Fibroblast of the conjunctiva (primary cell): ENCODE data around the gene EHMT2.

Experiments
- DNase-seq: peaks from one replicate; pipeline ENCODE4 v3.0.0-alpha.2; 2010; ENCODE audit warnings: low read depth

EHMT2 gene

DNA sequence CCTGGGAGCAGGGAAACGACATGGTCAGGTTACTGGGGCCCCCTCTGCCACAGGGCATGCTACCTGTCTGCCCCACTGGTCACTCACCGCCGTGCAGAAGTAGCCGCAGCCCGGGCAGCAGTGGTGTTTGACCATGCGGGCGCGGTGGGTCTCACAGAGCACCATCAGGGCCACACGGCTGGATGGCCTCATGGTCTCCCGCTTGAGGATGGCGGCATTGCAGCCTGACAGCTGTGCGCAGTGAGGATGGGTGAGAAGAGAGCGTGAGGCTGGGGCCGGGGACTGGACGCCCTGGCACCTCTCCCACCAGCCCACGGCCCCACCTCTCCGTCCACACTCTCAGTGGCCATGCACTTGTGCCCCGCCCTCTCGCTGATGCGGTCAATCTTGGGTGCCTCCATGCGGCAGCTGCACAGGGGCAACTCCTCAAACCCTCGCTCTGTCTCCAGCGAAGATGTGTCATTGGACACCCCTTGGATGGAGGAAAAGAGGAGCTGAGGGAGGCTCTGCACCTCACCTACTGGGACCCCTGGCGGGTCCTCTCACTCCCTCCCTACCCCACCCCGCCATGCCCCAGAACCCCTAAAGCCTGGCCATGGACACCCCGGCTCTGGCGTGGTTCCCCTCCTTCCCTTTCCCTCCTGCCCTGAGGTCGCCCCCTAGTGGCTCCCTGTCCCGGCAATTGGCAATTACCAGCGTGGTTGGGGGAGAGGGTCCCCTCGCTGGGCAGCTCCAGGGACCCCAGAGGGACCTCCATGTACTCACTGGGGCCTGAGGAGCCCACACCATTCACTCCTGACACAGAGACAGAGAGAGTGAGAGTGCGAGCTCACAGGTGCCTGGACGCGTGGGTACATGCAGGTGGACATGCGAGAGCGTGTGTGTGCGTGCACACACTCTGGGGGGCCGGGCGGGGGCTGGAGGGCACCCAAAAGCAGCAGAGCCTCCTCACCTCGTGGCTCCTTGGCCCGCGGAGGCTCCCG is 8.9 kb downstream of the EHMT2 start:
- DNase-seq = no peak

DNA sequence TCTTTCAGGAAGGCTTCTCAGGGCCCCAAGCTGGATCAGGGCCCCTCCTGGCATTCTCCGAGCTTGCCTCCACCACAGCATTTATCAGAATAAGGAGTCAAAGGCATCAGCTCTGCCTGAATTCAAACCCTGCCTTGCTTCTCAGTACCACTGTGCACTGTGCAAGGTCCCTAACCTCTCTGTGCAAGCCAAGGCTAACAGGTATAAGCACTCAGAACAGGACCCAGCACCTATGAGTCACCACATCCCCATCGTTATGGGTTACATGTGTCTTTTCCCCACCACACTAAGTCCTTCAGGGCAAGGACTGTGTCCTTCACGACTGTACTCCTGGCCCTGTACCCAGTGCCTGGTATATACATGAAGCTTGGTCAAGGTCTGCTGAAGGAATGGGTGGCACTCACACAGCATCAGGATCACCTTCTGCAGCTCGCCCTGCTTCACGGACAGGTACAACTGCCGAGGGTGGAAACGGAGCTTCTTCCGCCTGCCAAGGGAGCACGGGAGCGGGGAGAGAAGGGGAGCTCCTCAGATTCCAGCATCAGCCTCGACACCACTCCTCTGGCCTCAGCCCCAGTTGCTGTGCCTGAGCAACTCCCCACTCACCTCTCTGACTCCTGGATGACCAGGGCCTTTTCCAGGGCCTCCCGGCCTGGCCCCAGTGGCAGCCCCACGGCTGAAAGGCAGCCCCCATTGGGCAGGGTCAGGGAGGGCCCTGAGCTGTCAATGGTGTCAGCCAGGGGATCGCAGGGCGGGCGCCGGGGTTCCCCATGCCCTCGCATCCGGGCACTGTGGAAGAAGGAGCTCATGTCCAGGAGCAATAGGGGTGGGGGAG is 10.1 kb downstream of the EHMT2 start:
- no peak for DNase-seq

DNA sequence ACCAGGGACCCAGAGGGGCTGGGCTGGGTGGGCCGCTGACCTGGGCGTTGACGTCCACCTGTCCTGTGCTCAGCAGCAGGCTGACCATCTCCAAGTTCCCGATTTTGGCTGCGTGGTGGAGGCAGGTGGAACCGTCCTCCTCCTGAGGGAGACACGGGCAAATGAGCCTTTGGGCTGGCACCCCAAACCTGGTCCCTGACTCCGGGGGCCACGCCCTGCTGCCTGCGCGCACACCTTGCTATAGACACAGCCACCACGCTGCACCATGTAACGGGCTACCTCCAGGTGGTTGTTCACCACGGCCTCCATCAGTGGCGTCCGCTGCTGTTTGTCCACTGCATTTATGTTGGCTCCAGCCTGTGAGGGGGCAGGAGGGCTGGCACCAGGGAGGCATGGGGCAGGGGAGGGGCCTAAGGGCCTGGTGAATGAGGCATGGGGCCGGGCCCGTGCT is 10.9 kb downstream of the EHMT2 start:
- DNase-seq = no peak

DNA sequence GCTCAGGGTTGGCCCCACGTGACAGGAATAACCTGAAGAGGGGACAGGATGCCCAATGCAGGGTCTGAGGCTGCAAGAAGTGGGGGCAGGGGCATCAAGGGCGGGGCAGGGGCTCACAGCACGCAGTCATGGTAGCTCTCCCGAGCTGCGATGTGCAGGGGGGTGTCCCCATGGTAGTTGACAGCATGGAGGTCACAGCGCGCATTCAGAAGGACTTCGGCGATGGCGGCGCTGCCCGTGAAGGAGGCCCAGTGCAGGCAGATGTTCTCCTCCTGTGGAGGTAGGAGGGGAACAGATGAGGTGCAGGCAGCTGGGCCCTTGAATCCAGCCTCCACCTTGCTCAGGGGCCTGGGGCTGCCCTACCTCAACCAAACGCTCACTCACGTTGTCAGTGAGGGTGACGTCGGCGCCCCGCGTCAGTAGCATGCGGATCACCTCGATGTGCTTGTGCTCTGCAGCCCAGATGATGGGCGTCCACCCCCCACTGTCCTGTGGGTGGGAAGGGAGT is 12.9 kb downstream of the EHMT2 start:
- DNase-seq = no peak

DNA sequence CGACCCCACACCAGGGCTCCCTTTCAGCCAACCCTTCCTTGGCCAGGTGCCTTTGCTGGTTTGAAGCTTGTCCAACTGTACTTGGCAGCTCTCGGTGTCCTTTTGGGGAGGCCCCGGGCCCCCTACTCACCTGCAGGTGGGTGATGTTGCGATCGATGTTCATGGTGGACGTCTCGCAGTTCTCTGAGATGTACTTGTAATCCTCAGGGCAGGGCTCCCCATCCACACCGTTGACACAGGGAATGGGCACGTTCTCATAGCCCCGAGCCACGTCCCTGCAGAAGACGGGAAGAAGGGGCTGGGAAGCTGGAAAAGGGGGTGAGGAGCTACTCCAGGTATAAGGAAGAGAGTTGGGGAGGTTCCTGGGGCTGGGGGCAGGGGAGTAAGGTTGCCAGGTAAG is 13.8 kb downstream of the EHMT2 start:
- no peak for DNase-seq

DNA sequence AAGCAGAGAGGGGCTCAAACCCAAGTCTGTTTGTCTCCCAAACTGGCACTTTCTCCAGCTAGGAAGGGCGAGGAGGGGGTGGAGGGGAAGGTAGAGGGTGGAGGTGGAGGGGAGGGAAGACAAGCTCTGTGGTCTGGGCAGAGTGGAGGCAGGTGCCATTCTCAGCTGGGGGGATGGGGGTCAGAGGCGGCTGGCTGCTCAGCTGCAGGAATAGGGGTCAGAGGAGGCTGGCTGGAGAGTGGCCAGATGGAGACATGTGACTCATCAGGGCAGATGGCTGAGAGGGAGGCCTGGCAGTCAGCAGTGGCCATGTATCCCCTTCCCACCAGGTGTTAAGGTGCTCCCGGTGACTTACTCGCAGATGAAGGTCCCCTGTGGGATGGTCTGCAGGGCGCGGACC is 15.2 kb downstream of the EHMT2 start:
- no peak for DNase-seq

DNA sequence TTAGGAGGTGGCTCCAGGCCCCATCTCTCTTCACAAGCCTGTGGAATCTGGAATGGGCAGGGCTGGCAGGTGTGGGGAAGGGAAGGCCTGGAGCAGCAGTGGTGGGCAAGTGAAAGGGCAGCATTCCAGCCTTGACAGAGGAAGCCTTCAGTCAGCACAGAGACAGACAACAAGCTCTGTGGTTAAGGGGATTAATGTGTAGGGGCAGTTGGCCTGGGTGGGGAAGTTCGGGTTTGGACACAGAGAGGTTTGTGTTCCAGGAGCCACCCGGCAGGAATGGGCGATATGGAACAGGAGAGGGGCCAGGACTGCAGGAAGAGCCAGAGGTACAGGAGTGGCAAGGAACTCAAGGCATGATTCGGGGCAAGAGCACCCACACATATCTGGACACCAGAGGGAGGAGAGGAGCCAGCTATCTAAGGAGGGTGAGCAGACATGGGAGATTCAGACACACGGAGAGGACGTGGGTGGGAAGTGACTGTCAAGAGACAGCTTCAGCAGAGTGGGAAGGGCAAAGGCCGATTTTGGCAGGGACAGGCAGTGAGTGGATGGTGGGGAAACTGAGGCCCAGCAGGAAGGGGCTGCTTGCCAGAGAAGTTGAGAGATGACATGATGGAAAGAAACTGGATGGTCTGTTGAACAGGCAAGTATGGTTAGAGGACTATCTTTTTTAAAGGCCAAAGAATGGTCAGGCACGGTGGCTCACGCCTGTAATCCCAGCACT is 16.2 kb downstream of the EHMT2 start:
- no peak for DNase-seq

DNA sequence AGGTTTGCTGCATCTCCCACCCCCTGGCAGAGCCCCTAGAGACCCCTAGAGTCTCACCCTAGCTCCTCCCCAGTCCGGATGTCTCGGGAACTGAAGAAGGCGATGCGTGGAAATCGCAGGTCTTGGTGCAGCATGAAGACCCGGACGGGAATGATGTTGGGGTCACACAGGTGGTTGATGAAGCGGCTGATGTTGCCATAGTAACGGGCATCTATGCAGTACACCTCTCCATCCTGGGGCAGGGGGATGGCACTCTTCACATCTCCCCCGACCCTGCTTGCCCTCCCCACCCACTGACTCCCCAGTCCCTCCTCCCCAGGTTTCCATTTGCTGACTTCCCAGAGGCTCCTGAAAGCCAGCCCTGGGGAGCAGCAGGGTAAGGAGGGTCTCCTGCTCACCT is 16.9 kb downstream of the EHMT2 start:
- DNase-seq = no peak

DNA sequence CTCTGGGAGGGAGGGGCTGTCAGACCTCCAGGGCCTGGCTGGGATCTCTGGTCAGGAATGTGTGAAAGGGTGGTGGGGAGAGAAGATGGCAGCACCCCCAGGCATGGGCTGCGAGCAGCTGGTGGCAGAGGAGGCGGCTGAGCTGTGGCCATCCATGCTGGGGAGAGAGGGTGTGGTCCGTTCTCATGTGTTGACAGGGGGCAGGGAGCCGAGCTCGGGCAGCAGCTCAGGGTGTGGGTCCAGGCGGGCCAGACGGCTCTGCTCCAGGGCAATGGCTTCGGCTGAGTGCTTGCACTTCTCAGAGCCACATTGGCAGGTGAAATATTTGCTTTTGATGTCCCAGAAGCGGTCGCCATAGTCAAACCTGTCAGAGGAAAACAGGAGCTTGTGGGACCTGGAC is 17.6 kb downstream of the EHMT2 start:
- DNase-seq = no peak

DNA sequence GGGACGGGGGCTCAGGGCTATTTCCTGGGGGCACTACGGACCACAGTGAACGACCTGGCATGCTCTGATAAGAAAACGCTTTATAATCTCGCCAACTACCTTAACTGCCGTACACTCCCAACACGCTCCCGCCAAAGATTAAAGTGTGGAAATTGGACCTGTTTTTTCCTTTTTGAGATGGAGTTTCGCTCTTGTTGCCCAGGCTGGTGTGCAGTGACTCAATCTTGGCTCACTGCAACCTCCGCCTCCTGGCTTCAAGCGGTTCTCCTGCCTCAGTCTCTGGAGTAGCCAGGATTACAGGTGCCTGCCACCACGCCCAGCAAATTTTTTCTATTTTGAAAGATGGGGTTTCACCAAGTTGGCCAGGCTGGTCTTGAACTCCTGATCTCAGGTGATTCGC is 18.4 kb downstream of the EHMT2 start:
- DNase-seq = no peak

DNA sequence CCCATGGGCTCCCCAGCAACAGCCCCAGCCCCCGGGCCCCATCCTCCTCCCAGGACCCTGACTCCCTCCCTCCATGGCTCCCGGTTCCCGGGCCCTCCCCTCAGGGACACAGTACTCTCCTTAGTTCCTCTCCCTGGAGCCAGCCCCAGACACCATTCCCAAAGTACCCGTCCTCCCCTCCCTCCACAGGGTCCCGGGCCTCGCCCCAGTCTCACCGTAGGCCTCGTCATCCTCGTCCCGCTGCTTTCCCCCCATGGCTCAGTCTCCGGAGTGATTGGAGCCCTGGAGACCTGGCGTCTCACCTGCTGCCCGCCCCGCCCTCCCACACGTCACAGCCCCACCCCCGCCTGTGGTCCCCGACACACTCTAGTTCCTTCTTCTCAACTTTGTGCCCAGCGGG is 18.8 kb downstream of the EHMT2 start, which contains the start of gene SLC44A4:
Gene SLC44A4, minus strand, starts transcription at position 272 of the 400 bp plus-strand sequence. Its CDS starts 17 bp downstream, at position 255.
- DNase-seq = no peak

DNA sequence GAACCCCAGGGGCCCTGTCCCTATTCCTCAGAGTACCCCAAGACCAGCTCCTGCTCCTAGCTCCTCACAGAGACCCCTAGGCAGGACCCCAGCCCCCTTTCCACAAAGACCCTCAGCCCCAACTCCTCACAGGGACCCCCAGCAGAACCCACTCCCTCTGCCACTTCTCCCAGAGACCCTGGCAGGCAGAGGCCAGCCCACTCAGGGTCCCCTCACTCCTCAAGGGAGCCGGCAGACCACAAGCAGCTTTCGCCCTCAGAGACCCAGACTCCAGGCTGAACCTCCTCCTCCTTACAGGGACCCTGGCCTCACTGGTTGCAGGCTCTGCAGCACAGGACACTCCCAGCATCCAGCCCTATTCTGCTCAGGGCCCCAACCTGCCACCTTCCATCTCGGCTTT is 19.3 kb downstream of the EHMT2 start:
- DNase-seq = no peak

DNA sequence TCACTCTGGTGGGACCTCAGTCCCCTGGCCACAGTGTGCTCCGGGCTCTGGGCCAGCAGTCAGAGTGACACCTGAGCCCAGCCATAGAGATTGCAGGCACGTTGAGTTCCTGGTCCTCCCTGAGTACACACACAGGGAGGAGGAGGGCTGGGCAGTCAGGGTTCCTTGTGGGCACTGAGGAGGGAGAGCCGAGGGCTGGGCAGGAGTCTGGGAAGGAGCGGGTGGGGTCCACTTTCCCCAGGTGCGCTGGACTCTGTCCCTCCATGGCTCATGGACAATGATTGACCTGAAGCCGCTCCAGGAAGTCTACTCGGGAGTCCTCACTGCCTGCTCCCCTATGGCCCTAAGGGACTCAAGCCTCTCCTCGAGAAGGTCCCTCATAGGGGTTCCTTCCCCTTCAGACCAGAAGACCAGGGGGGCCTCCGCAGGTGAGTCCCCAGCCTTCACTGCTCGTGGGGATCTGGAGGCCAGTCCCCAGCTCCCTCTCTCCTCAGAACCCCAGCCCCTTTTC is 19.8 kb downstream of the EHMT2 start:
- DNase-seq = no peak

DNA sequence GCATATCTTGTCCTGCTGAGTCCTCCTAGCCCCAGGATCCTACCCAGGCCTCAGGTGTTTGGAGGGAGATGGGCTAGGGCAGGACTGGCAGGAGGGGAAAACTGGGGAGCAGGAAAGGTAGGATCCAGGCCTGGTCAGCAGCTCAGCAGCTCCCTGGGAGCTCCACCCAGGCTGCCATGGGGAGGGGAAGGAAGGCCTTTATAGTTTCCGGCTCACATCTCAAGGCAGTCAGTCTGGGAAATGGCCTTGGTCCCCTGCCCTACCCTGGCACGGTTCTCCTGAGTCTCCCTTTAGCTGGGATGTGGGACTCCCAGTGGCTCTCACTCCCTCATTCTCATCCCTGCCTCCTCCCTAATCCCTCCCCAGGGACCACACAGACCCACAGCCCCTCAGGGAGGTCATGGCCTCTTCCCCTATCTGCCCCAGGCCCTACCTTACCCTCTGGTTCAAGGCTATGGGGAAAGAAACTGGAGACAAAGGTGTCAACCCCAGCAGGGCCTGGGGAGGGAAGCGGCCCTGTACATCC is 20.3 kb downstream of the EHMT2 start:
- no peak for DNase-seq

DNA sequence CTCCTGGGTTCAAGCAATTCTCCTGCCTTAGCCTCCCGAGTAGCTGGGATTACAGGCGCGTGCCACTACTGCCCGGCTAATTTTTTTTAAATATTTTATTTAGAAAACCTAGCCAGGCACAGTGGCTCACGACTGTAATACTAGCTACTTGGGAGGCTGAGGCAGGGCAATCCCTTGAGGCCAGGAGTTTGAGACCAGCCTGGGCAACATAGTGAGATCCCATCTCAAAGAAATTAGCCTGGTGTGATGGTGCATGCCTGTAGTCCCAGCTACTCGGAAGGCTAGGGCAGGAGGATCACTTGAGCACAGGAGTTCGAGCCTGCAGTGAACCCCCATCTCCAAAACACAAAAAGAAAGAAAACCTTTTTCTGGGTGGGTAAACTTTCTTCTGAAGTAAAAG is 21.1 kb downstream of the EHMT2 start:
- DNase-seq = no peak

DNA sequence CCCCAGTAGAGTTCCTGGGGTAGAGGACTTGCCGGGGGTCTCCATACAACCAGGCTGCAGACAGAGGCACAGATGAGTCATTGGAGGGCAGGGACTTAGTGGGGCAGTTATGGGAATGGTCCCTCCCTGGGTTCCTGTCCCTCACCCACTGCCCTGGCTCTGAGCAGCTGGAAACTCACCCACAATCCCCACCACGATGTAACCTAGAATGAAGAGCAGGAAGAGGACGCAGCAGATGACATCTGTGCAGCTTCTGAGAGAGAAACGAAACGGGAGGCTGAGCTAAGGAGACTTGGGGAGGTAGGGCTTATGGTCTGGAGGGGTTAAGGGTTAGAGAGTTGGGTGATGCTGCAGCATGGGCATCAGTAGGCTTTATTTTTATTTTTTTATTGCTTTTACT is 21.6 kb downstream of the EHMT2 start:
- no peak for DNase-seq

DNA sequence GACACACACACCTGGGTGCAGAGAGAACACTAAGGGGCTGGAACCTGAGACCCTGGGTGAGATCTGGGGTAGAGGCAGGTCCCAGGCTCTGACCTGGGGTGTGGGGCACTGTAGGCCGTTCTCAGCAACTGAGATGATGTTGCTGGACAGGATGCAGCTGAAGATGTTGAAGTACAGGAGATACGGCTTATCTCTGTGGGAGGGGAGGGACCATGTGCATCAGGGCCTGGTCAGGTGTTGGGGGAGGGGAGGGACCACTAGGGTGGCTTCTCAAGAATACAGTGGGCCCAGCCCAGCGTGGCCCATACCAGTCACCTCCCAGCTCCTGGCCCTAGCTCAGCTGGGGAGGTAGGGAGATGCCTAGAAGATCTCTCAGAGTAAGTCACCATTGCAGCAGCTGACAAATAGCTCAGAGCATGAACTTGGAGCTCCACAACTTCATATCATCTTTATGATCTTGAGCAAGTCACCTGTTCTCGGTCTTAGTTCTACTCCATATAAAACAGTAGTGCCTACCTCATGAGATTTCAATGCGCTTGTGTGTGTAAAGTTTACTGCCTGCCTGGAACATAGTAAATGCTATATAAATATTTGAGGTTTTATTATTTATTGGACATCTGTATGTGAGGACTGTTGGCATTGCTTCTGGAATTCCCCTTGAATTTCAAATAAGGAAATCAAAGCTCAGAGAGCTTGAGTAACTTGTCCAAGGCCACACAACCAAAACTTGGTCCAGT is 22.5 kb downstream of the EHMT2 start:
- no peak for DNase-seq

DNA sequence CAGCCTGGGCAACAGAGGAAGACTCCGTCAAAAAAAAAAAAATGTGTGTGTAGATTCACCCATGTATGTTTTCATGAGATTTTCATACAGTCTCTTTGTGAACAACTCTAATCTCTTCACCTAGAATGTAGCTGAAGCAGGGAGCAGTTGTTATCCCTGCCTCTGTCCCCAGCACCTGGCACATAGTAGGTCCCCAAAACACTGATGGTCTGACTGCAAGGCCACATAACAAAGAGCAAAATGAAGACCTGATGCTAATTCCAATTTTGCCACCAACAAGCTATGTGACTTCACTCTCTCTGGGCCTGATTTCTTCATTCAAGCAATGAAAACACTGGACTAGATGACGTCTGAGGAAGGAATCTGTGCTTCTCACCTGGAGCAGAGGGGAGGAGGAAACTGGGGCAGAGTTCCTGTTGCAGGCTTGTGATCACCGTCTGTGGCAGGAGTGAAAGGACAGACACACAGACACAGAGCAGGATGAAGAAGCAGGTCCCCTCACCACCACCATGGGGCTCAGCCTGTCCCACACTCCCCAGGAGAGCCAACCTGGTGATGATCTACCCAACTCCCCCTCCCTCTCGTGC is 23.3 kb downstream of the EHMT2 start:
- DNase-seq = no peak

DNA sequence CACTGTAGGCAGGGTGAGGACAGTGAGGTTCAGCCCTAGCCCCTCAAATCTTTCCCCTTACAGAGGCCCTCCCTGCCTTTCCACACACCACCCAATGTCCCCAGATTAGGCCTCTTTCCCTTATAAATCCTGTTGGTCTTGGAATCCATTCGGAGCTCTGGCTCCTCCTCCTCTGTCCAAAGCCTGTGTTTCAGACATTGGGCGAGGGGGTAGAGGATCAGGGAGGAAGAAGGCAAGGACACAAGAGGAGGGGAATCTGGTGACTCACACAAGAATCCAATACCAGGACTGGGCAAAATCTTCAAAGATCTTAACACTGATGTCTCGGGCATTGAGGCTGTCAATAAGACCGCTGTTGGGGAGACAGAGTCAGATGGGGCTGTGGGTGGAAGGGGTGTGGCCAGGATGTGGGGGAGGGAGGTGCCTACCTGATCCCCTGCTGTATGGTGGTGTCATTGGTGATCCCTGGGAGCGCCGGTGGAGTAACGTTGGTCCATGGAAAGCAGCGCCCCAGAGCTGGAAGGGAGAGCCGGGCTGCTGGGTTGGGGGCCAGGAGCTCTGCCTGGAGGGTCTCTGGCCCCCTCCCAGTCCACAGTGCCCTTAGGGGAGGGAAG is 26.3 kb downstream of the EHMT2 start:
- no peak for DNase-seq

DNA sequence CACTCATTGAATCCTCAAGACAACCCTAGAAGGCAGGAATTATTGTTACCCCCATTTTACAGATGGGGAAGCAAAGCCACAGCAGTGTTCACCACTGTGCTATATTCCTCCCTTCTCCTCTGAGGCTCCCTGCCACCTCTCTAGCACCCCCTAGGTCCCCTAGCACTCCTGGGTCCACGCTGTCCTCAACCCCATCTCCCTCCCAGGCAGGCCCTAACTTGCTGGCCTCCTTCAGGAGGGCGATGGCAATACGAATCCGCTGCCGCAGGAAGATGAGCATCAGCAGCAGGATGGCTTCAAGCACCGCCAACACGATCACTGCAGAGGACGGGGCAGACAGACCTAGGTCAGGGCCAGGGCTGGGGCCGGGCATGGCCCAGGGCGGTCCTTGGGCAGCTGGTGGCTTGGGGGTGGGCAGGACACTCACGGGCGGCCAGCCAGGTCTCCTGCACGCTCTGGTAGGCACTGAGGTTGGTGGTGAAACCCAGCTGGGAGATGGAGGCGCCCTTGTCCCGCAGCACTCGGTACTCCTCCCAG is 27.0 kb downstream of the EHMT2 start:
- no peak for DNase-seq
